GM19455 (cell line): ENCODE measurements around the gene GRID1.

Source experiments
- ATAC-seq: cut with Tn5 transposase; IDR thresholded peaks from one replicate; pipeline ENCODE4 v1.9.1; 2021; ENCODE audit not compliant: unreplicated experiment

The GRID1 gene

GRCh38 chr10:86316990-86317389 lies 49.6 kb downstream of the GRID1 start:
- no peak for ATAC-seq

DNA sequence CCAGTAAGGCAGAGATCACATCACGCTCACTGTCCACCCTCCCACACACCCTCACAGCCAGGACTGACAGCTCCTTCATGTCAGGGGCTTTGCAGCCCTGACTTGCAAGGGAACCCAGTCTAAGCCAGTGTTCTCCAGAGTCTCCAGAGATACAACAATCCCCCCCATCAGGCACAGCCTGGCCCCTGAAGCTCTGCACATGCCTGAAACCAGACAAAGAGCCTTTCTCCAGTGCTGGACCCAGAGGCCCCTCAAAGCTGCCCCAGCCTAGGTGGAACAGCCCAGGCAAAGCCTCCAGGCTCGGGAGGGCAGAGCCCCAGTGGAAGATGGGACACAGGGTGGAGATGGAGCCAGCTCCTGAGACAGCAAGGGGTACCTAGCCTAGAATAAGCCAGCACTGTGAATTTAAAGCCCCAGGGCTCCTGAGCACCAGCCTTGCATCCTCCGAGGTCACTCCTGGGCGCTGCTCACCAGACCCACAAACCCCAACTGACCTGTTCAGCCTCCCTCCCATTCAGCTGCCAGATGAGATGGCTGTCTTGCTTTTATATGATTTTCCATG lies 50.2 kb downstream of the GRID1 start:
- no peak for ATAC-seq

GRCh38 chr10:86315549-86315942 lies 51.0 kb downstream of the GRID1 start:
- ATAC-seq: no peak

GRCh38 chr10:86314616-86315548 lies 51.7 kb downstream of the GRID1 start:
- no peak for ATAC-seq

DNA sequence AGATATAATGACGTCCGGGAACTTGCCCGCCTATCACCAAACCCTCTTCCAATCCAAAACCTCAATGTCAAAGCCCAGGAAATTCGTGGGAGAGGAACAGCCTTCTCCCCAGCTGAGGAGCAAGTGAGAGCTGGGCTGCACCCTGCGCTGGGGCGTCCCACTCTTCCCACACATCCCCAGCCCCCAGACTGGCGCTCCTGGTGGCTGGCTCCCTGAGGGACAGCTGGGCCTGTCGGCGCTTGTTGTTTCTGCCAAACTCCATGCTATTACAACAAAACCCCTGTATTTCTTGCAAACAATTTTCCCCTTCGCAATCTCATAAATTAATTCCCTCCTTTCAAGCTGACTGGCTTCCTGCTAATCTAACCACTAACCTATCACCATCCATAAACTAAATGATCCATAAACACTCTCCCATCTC lies 53.0 kb downstream of the GRID1 start:
- ATAC-seq: no peak

GRCh38 chr10:86312701-86313270 lies 53.8 kb downstream of the GRID1 start:
- no peak for ATAC-seq

GRCh38 chr10:86311906-86312305 lies 54.7 kb downstream of the GRID1 start:
- ATAC-seq: no peak

- ATAC-seq: no peak
These were observed 55.4 kb downstream of the GRID1 start for GRCh38 chr10:86311190-86311589.

- ATAC-seq: no peak
These were observed 55.9 kb downstream of the GRID1 start for GRCh38 chr10:86310702-86311101.

DNA sequence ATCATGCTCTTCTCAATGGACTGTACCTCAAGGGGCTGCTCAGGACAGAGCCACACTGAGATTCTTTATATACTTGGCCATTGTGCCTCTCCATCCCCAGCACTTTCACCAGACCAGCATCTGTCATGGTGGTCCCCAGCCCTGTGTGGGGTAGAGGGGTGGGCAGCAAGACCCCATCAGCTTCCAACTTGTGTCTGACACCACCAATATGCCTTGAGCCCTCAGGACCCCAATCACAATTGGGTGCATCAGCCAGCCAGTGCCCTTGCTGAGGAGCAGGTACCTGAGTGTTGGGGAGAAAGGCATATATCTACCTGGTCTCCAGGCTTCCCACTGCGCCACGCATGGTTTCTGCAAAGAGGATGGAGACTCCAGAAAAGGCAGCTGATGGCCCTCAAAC lies 56.3 kb downstream of the GRID1 start:
- ATAC-seq: no peak

DNA sequence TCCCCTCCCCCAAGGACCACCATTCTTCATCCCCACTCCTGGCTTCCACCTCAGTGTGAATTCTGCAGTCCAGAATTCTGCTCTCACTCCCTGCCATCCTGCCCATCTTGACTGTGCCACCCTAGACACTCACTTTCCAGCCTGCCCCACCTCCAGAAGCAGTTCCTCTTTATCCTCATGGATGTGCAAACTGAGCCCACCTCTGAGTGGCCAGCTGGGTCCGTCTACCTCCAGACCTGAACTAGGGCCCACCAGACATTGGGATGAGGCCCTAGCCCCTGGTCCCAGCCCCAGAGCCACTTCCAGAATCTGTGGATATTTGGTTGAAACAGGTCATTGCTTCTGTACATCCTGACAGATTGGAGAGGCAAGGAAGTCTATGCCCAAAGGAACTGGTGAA lies 58.5 kb downstream of the GRID1 start:
- ATAC-seq: no peak

GRCh38 chr10:86306628-86307278 lies 59.8 kb downstream of the GRID1 start:
- ATAC-seq: no peak

- ATAC-seq: no peak
These were observed 61.1 kb downstream of the GRID1 start for GRCh38 chr10:86305521-86305920.

DNA sequence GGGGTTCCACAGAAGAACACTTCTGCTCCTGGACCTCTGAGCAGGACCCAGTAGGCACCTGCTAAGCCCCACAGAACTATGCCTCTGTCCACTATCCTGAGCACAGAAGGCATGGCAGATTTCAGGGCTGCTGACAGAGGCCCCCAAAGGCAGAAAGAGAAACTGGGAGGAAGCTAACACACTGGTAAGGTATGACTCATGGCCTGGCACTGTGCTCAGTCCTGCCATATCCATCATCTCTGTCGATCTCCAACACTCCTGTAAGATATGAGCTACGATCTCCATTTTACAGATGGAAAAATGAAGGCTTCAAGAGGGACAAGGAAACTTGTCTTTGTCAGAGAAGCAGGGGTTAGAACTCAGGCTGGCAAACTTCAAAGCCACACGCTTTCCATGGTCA lies 62.2 kb downstream of the GRID1 start:
- no peak for ATAC-seq

DNA sequence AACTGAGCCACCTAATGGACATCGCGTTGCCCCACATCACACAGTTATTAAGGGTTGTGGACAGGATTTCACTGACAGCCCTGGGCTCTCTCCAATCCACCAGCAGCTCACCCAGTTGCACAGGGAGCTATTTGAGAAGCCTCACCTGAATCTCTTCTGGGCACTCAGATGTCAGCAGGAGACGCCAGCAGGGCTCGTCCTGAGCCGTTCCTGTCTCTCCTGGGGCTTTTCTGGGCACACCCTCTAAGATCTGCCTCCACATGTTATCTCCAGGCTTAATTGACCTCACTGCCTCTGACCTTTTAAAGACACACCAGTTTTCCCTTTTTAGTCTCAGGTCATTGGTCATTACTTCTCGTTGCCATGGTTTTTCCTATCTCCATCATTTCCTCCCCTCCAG lies 63.0 kb downstream of the GRID1 start:
- no peak for ATAC-seq

GRCh38 chr10:86301971-86302370 lies 64.6 kb downstream of the GRID1 start:
- ATAC-seq: no peak

GRCh38 chr10:86300931-86301830 lies 65.4 kb downstream of the GRID1 start:
- ATAC-seq: no peak

DNA sequence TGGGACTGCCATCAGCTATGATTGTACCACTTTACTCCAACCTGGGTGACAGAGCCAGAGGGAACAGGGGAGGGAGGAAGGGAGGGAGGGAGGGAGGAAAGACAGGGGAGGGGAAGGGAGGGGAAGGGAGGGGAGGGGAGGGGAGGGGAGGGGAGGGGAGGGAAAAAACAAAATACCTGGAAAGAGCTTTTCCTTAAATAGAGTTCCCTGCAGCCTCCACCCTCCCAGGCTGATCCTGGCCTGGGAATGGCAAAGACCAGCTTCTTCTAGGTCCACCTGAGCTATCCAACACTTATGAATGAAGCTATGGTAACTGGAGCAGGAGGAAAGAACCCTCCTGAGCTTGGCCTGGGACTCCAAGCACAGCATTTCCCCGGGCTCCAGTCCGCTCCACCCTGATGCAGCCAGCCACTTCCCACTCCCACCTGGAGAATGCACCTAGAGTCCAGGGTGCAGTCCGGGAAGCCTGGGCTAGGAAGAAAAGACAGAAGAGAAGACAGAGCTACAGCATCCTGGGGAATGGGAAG lies 66.1 kb downstream of the GRID1 start:
- ATAC-seq: no peak

- no peak for ATAC-seq
These were observed 67.0 kb downstream of the GRID1 start for GRCh38 chr10:86299562-86299961.

GRCh38 chr10:86298501-86299001 lies 68.0 kb downstream of the GRID1 start:
- ATAC-seq: no peak
